NT2/D1 (cell line): ENCODE data around the gene PRKAG3.

Source experiments
- SUZ12 ChIP-seq: IDR thresholded peaks from 2 replicates; pipeline ENCODE4 v1.6.1; 2011; ENCODE audit not compliant: insufficient read length, insufficient read depth; ENCODE audit errors: extremely low read depth
- YY1 ChIP-seq: IDR thresholded peaks from 2 replicates; pipeline ENCODE4 v1.6.1; 2011; ENCODE audit not compliant: insufficient read length, insufficient read depth

- no peak for TF ChIP-seq YY1
- TF ChIP-seq SUZ12, result no peak
These were observed 48.1 kb upstream of the PRKAG3 start for GRCh38 chr2:218879776-218880101.
